ENCODE data around the gene MYH2. TPM values are rescaled to one million over a fixed set of nuclear protein-coding genes. Genes with fewer than 3 reads are reported as not detected.
"Not testable (repeated sequence)": the region's sequence is repeated elsewhere in the genome, so short reads cannot be mapped to it uniquely, and the experiment has no call there.

The MYH2 gene
- total RNA-seq: not detected in 2 replicates

DNA sequence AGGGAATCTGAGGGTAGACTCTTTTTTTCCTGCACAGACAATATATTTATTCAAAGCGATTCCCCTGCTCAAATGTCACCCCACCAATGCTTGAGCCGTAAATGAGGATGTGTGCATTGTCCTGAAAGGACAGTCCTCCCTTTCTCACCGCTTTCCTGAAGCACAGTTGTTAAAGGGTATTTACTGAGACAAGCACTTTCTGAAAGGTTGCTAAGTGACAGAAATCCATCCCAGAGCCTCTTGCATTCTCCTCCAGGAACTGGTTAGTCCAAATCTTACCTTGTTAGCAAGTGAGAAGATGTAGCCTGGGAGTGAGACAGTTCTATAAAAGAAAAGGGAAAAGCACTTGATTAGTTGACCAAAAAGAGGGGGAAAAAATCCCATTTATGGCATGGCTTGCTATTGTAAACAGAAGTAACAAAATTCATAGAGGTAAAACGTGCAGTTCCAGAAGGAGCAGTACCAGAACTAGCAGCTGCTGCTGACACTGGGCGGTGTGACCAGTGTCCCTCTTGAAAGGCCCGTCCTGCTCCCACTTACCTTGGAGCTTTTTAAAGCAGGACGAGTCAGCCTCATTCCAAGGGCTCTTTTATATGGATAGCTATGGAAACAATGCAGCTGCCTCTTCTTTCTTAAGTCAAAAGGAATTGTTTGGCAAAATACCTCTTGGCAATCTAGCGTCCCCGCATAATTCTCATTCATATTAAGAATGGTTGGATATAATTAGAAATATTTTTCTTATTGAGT lies at the start of gene MYH2:
TSS of gene MYH2 (minus strand) at position 563 of the 747 bp plus-strand sequence. CDS start 1,738 bp downstream, outside the sequence.
- DNase-seq (ENCODE audit: low read depth in 2 of 2): no peak

DNA sequence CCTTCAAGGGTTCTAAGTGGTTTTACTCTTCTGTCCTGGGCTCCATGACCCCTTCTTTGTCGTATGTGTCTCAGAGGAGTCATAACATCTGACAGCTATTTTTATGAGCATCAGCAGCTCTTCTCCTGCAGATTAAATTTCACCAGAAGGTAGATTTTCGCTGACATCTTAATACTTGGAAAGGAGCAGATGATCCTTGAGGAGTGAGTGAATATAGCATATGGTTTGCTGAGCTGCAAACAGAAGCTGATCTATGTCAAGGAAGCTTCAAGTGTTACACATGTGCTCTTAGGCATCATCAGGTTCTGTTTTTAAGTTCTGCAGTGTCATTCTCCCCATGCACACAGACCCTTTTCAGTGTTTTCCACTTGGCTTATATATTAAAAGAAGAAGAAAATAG lies 49.2 kb upstream of the MYH2 start:
- no peak for DNase-seq (ENCODE audit: low read depth in 2 of 2)

DNA sequence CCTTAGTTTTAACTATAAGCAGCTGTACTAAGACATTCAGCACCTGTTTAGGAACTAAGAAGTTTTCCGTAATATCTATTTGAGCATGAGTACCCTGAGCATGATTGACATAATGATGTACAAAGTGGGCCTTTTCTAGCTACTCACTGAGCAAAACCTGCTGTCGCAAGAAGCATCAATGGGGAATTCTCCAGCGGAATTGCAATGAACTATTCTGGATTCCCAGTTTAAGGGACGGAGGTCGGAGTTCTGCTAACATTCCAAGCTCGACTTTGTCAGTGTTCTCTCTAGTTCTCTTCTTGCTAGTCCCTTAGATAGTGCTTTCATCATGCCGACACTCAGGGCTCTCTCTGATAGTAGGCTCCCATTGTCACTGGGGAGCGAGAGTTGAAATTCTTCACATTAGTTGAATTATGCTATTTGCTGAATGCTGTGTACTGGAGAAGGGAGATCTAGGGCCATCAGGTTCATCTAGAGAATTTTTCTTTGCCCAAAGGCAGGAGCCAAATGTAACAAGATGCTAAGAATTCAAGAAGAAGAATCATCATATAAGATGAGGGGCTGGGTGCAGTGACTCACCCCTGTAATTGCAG lies 40.2 kb upstream of the MYH2 start:
- DNase-seq (ENCODE audit: low read depth in 2 of 2): no peak

DNA sequence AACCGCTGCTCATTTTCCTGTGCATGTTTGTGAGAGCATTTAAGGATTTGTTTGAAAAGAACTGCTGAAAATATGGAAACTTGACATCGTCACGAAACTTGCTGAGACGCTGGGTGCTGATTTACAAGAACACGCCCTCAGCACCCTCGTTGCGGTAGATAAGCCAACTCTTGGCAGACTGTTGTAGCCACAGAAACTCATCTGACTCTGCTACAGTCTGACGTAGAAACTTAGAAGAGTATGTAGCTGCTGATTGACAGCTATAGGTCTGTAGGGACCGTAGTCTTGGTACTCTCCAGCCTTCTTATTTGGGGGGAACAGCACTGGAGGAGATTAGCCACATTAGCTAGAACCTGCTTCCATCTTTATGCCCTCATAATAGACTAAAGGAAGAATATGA lies 36.1 kb upstream of the MYH2 start:
- no peak for DNase-seq (ENCODE audit: low read depth in 2 of 2)

DNA sequence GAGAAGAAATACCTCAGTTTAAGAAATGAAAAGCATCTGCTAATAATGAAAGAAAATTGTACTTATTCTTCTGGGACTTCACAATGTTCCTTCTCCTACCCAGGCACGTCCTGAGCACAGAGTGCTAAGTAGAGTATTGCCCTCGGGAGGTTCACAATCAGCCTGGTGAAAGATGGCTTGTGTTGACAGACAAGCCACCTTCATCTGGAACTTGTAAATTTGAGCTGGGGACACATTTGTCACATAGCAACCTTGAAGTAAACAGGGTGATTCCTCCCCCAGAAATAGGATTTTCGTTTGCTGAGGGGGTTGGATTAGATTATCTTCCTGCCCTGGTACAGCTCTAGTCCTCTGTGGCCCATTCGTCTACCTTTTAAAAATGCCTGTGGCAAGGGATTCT lies 34.4 kb upstream of the MYH2 start:
- DNase-seq (ENCODE audit: low read depth in 2 of 2): no peak

DNA sequence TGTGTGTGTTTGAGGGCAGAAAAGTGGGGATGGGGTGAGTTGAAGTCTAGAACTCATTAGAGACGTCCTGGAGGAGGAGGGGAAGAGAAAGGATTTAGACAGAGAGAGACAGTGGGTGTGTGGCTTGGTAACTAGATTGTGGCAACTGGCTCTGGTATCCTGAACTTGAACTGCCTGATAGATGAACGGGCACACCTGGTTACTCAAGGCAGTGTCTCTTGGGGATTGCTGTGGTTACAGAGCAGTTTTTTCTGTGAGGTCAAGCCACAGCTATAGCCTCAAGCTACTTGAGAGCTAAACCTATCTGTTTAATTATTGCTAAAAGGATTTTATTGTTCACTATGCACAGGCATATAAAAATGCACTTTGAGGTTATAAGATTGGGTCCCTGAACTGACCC lies 29.8 kb upstream of the MYH2 start:
- DNase-seq (ENCODE audit: low read depth in 2 of 2): no peak

DNA sequence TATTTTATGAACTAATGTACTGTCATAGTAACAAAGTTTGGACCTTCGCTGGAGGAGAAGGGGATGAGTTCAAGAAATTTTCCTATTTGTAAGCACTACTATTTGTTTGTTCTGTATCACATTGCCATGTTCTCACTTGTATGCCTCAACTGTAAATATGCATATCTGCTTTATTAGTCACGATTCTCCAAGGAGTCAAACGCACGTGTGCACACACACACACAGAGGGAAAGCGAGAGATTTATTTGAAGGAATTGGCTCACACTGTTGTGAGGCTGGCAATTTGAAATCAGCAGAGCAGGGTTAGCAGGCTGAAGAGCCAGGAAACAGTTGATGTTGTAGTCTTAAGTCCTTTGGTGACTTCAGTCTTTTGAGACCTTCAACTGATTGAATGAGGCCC lies 24.9 kb upstream of the MYH2 start:
- no peak for DNase-seq (ENCODE audit: low read depth in 2 of 2)

DNA sequence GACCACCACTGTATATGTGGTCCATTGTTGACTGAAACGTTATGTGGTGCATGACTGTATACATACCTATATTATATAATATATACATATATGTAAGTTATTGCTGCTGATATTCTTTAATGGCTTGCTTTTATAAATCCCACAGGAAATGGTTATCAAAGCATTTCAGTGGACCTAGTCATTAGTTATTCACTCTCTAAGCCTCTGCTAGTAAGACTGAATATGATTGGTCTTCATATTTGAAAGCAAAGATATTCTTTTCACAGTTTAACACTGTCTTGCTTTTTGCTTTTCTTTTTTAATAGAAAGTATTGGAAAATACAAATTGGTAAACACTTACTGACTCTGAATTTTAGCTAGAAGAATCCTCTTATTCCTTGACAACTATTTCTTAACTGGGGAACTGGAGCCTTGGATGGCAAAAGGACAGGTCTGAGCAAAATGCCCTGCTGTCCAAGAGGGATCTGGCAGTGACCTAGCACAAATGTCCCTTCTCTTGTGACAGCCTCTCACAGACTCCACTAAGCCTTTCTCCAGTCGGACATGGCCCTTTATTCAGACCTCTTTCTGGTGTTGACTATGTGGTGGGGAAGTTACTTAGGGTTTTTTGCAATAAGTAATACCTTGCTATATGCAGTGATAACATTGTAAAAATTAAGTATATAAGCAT lies 14.7 kb upstream of the MYH2 start:
- DNase-seq (ENCODE audit: low read depth in 2 of 2): no peak

DNA sequence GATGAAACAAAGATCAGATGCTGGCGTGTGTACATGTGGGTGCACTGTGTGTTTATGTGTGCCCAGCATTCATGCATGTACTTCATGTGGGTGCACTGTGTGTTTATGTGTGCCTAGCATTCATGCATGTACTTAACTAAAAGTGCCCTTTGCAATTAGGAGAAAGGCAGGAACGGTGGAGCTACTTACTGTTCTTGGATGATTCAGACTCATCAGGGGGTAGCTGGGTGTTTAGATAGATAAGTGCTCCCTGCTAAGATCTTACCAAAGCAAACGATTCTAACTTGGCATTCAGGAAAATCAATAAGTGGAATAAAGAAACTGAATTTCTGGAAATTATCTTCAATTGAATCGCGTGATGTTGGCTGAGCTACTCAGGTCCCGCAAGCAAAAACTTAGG lies 8.6 kb upstream of the MYH2 start:
- DNase-seq (ENCODE audit: low read depth in 2 of 2): no peak

DNA sequence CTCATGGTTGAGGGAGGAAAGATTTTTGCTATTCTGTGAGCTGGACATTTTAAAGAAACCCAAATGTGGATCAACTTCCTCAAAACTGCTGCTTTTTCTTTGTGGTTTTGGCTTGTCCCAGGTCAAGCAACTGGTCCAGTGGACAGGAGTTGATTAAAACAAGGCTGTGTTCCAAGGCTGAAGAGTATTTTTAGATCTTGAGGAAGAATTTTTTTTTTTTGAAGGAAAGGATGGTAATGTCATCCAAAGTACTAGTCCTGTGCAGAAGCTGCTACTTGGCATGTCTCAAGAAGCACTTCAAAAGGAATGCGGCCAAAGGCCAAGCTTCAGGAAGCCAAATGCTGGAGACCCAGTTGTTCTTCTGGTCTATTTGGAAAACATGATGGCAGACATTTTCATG lies 8.0 kb upstream of the MYH2 start:
- DNase-seq (ENCODE audit: low read depth in 2 of 2): no peak

DNA sequence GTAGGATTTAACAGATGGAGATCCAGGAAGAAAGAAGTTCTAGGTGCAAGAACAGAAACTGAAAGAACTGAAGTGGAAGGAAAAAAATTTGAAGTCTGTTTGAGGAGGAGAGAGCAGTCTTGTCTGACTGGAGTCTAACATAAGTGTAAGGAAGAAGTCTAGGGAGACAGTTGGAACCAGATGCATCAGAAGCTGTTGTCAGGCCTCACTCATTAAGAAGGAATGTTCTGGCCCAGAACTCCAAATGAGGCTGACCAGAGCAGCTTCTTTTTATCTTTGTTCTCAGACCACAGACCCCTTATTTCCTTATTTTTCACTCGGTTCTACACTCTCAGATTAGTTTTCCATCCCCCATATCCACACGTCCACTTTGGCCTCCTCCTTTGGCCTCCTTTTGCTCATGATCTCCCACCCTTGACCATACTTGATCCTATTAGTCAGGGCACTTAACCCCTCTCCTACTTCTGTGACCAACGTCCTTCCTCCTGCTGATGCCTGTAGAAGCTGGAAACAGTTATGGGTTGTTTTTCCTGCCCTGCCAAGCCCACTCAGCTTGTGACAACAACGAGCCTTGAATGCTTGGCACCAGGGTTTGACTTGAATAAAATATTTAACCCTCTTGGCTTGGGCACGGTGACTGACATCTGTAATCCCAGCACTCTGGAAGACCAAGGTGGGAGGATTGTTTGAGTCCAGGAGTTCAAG lies 7.0 kb upstream of the MYH2 start:
- DNase-seq (ENCODE audit: low read depth in 2 of 2): no peak

DNA sequence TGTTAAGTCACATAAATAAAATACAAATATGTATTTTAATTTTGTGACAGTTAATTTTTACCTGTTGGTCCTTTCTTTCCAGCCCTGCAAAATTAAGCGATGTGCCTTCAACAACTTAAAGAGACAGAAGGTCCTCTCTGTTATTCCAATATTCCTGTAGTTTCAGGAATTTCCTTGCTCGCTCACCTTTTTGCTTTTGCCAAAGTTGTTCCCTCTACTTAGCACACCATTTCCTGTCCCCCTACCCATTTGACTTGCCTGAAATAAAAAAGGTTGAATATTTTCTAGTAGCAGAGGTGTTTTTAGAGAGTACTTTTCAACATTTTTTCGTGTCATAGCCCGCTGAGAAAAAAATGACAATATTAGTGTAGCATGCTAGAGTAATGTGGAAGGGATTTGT lies 556 bp upstream of the MYH2 start:
- no peak for DNase-seq (ENCODE audit: low read depth in 2 of 2)

DNA sequence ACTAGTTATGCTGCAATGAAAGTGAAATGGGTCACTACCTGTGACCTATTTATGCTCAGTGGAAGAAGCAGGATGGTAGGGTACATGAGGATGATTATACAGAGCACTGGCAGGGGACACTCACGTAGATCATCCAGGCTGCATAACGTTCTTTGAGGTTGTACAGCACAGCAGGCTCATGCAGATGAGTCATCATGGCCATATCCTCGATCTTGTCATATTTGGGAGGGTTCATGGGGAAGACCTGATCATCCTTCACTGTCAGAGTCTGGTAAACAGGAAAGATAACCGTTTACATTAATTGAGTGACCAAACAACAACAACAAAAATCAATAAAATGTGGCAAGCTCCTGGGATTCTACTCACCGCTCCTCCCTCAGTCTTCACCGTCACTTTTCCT lies 2.1 kb downstream of the MYH2 start:
- DNase-seq (ENCODE audit: low read depth in 2 of 2): no peak

DNA sequence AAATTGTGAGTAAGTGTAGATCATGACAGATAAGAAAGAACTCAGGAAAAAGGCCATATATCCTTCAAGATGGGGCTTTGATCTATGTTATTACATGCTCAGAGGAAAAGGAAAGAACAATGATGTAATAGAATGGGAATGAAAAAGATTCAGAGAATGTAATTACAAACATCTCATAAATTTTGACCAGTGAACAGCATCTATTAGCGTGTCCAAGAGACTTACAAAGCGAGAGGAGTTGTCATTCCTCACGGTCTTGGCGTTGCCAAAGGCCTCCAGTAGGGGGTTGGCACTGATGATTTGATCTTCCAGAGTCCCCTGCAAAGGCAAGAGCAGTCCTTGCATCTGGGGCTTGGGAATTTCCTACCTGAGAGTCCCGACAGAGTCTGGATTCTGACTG lies 6.0 kb downstream of the MYH2 start:
- not testable (repeated sequence) for DNase-seq (ENCODE audit: low read depth in 2 of 2)

DNA sequence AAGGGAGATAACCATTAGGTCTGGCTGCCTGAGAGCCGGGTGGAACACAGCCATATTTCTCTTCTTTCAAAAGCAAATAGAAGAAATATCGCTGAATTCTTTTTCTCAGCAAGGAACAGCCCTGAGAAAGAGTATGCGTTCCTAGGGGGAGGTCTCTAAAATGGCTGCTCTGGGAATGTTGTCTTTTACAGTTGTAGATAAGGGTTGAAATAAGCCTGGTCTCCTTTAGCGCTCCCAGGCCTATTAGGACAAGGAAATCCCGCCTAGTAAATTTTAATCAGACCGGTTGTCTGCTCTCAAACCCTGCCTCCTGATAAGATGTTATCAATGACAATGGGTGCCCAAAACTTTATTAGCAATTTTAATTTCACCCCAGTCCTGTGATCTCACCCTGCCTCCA lies 8.3 kb downstream of the MYH2 start:
- DNase-seq (ENCODE audit: low read depth in 2 of 2): not testable (repeated sequence)

DNA sequence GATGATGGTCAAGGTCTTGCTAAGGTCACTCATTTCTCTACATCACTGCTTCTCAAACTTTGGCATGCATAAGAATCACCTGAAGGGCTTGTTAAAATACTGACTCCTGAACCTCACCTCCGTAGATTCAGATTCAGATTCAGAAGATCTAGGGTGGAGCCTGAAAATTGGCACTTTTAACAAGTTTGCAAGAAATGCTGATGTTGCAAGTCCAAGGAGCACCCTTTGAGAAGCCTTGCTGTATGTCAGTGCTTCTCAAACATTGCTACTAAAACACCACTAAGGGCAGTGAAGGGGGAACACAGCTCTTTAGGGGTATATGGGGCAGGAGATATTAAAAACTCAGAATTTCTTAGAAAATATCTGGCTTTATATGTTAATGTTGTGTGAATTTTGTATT lies 17.4 kb downstream of the MYH2 start:
- DNase-seq (ENCODE audit: low read depth in 2 of 2): no peak

DNA sequence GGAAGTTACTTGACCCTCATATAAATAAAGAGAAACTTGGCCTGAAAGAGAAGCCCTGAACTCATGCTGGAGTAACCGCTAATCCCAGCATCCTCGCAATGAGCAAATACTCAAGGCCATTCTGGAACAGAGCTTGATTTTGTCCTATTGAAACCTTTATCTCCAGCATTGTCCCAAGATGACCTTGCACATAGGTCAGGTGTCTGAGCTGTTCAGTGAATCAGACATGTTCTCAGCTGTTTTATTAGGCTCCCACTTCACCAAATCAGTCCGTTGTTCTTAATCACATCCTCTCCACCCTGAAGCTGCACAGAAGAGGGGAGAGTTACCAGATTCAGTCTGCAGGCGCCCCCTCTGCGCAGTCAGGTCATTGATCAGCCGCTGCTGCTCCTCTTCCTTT lies 22.0 kb downstream of the MYH2 start:
- DNase-seq (ENCODE audit: low read depth in 2 of 2): no peak

DNA sequence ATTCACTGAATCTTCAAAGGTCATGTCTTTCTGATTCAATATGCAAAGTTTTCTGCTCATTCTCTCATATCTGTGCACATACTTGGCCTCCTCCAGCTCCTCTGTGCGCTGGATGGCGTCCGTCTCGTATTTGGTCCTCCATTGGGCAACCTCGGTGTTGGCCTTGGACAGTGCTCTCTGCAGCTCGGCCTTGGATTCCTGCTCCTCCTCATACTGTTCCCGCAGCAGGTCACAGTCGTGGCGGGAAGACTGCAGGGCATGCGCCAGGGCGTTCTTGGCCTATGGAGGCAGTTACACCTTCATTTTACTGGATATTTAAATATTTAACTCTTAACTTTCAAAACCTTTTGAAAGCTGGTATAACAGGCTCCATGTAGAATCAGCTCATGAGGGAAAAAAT lies 22.9 kb downstream of the MYH2 start:
- DNase-seq (ENCODE audit: low read depth in 2 of 2): no peak

DNA sequence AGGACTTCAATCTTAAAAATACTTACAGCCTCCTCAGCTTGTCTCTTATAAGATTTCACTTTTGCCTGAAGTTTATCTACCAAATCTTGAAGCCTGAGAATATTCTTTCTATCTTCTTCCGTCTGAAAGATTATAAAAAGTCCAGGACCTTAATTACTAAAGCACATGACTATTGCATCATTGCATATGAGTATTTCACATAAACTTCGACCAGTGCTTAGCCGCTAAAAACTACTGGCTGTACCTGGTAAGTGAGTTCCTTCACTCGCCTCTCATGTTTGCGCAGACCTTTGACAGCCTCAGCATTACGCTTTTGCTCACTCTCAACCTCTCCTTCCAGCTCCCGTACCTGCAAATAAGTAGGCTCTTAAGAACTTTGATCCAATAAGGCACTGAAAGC lies 26.4 kb downstream of the MYH2 start:
- DNase-seq (ENCODE audit: low read depth in 2 of 2): no peak

DNA sequence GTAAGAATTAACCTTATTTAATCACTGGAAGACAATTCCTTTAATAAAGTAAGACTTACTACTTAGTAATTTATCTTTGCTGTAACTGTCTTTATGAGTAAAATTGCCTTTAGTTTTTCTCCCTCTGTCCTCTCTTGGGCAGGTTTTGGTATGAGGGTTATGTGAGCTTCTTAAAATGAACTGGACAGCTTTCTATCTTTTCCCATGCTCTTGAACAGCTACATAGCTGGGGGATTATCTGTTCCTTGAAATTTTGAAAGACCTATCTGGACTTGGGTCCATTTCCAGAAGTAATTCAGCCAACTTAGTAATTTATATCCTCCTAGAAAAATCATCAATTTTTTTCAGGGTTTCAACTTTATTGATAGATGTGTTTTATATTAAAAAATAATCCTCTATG lies 27.5 kb downstream of the MYH2 start:
- DNase-seq (ENCODE audit: low read depth in 2 of 2): no peak

DNA sequence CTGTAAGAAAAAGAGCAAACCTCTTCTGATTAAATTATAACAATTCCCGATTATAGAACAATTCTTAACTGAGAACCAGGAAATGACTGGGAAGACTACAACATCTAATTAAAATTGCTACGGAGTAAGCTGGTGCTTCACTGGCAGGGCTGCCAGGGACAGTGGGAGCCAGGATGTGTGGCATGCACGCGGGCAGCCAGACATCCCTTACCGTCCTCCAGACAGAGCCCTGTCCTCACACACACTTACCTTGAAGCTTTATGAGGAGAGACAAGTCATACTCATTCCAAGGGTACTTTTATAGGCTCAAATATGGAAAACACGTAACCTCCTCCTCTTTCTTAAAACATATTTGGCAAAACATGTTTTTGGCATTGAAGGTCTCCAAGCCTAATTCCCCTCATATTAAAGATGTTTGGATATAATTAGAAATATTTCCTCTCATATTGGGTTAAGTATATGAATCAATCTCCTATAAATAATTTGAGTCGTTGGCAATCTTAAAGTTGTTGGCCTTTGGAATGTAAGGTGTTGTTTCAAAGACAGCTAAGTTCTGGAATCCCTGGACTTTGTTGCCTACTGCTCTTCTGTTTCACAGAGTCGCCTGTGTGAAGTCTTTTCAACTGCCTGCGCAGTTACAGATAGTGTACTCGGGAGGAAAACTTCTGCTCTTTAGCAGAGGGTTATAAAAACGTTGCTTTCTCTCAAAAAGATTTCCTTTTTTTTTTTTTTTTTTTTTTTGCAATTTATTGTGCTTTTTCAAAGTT lies 31.0 kb downstream of the MYH2 start, which contains the start of gene MYH1:
TSS of gene MYH1 (minus strand) at position 272 of the 767 bp plus-strand sequence. CDS start 1,900 bp downstream, outside the sequence.
- no peak for DNase-seq (ENCODE audit: low read depth in 2 of 2)

Data from dermis microvascular lymphatic vessel endothelial cell (primary cell).